SK-N-SH (cell line): ENCODE results near the gene GRIK3. TPM values are rescaled to one million over a fixed set of nuclear protein-coding genes. Genes with fewer than 3 reads are reported as not detected.

Source experiments
- CTCF ChIA-PET: fragments of 300-600, 350-600 bp; formaldehyde crosslinking; extraction: SDS; loops from one replicate; lab custom pipeline; 2021; lab: Yijun Ruan, JAX
- POLR2A ChIA-PET: fragments of 350-600 bp; sonication (Branson Sonifier 250); formaldehyde crosslinking; extraction: SDS; loops from one replicate; lab custom pipeline; 2020; ENCODE audit warnings: antibody characterized with exemption, inconsistent platforms; lab: Yijun Ruan, JAX
- DNase-seq: peaks from one replicate; pipeline ENCODE4 v3.0.0; 2012
- H2AFZ ChIP-seq: fragments of 200-600 bp; sonication (generic); 2 replicates; pipeline ENCODE4 v1.8.1; 2016; ENCODE audit warnings: antibody characterized with exemption, mild to moderate bottlenecking, low read depth
- H3F3A ChIP-seq: fragments of 200-600 bp; sonication (generic); replicated peaks from 2 replicates; pipeline ENCODE3; 2016; ENCODE audit warnings: antibody characterized with exemption, mild to moderate bottlenecking; ENCODE audit not compliant: insufficient read depth
- H3K27ac ChIP-seq, 2 experiments: fragments of 200-500 bp in 1 of 2; fragments of 200-600 bp in 1 of 2; sonication (Bioruptor generic) in 1 of 2; sonication (generic), shearing (Covaris generic) in 1 of 2; 2 replicates each; pipeline versions ENCODE4 v1.5.1 to v1.6.1; 2014 to 2016; ENCODE audit warnings: low read depth in 2 of 2, inconsistent platforms in 1 of 2, low read length in 1 of 2, mild to moderate bottlenecking in 1 of 2, mixed read lengths in 1 of 2
- H3K27me3 ChIP-seq: fragments of 200-600 bp; sonication (generic), shearing (Covaris generic); 2 replicates; pipeline ENCODE4 v1.6.1; 2016; ENCODE audit warnings: mixed run types; ENCODE audit not compliant: insufficient read depth
- H3K36me3 ChIP-seq, 2 experiments: fragments of 200-500 bp in 1 of 2; fragments of 200-600 bp in 1 of 2; sonication (Bioruptor generic) in 1 of 2; sonication (generic) in 1 of 2; replicated peaks in 1 of 2; 2 replicates each; pipeline versions ENCODE3 to v1.5.1; 2014 to 2016; ENCODE audit warnings: low read length in 1 of 2, mild to moderate bottlenecking in 1 of 2; ENCODE audit not compliant: insufficient read depth in 2 of 2, control insufficient read depth in 1 of 2
- H3K4me1 ChIP-seq, 2 experiments: fragments of 200-500 bp in 1 of 2; fragments of 200-600 bp in 1 of 2; sonication (Bioruptor generic) in 1 of 2; sonication (generic), shearing (Covaris generic) in 1 of 2; 2 replicates each; pipeline versions ENCODE4 v1.5.1 to v1.6.1; 2014 to 2016; ENCODE audit warnings: low read depth in 1 of 2, low read length in 1 of 2, mixed run types in 1 of 2; ENCODE audit not compliant: insufficient read depth in 2 of 2, control insufficient read depth in 1 of 2
- H3K4me2 ChIP-seq: fragments of 200-600 bp; sonication (generic), shearing (Covaris generic); 2 replicates; pipeline ENCODE4 v1.6.1; 2017; ENCODE audit warnings: mixed run types
- H3K4me3 ChIP-seq, 2 experiments: fragments of 200-500 bp in 1 of 2; fragments of 200-600 bp in 1 of 2; sonication (Bioruptor generic) in 1 of 2; sonication (generic), shearing (Covaris generic) in 1 of 2; 2 replicates each; pipeline versions ENCODE4 v1.5.1 to v1.8.1; 2014 to 2016; ENCODE audit warnings: low read depth in 2 of 2, inconsistent platforms in 1 of 2, low read length in 1 of 2, mild to moderate bottlenecking in 1 of 2, mixed read lengths in 1 of 2, moderate library complexity in 1 of 2
- H3K79me2 ChIP-seq: fragments of 200-600 bp; sonication (generic); 2 replicates; pipeline ENCODE4 v1.8.1; 2017; ENCODE audit warnings: mild to moderate bottlenecking; ENCODE audit not compliant: insufficient read depth
- H3K9ac ChIP-seq: fragments of 200-600 bp; sonication (generic); 2 replicates; pipeline ENCODE4 v1.6.1; 2017; ENCODE audit warnings: mixed run types
- H3K9me2 ChIP-seq: fragments of 200-600 bp; sonication (generic); 2 replicates; pipeline ENCODE4 v1.6.1; 2017; ENCODE audit warnings: mixed run types
- H3K9me3 ChIP-seq: fragments of 200-600 bp; sonication (generic); 2 replicates; pipeline ENCODE4 v1.6.1; 2017; ENCODE audit warnings: mixed run types, mild to moderate bottlenecking, moderate library complexity
- H4K20me1 ChIP-seq: fragments of 200-600 bp; sonication (generic); 2 replicates; pipeline ENCODE4 v1.6.1; 2017; ENCODE audit warnings: mild to moderate bottlenecking, mixed run types; ENCODE audit not compliant: insufficient read depth
- EP300 ChIP-seq, 2 experiments: IDR thresholded peaks; 2 replicates each; pipeline versions ENCODE4 v1.4.0 to v1.6.1; 2012; ENCODE audit warnings: borderline replicate concordance in 1 of 2, low read depth in 1 of 2, low read length in 1 of 2
- EZH2phosphoT487 ChIP-seq: fragments of 200-600 bp; sonication (generic); IDR thresholded peaks from 2 replicates; pipeline ENCODE4 v1.6.1; 2017; ENCODE audit warnings: low read depth, mixed run types, mild to moderate bottlenecking, antibody characterized with exemption, moderate library complexity, borderline replicate concordance
- FOSL2 ChIP-seq: IDR thresholded peaks from 2 replicates; pipeline ENCODE4 v1.4.0; 2012; ENCODE audit warnings: low read depth, mild to moderate bottlenecking, moderate library complexity, borderline replicate concordance
- FOXJ3 ChIP-seq: sonication (generic); formaldehyde crosslinking; IDR thresholded peaks from 2 replicates; pipeline ENCODE4 v1.5.1; 2020; ENCODE audit warnings: mild to moderate bottlenecking, missing genetic modification reagents
- FOXM1 ChIP-seq: IDR thresholded peaks from 2 replicates; pipeline ENCODE4 v1.4.0; 2012; ENCODE audit warnings: low read depth, mild to moderate bottlenecking
- GATA2 ChIP-seq: sonication (generic); formaldehyde crosslinking; IDR thresholded peaks from 2 replicates; pipeline ENCODE4 v1.5.0; 2020; ENCODE audit warnings: mild to moderate bottlenecking, missing genetic modification reagents
- JUND ChIP-seq: IDR thresholded peaks from 2 replicates; pipeline ENCODE4 v1.4.0; 2012
- MEF2A ChIP-seq: IDR thresholded peaks from 2 replicates; pipeline ENCODE4 v1.4.0; 2012; ENCODE audit warnings: low read depth, borderline replicate concordance
- NRF1 ChIP-seq: IDR thresholded peaks from 2 replicates; pipeline ENCODE4 v1.6.1; 2012; ENCODE audit warnings: low read depth, mild to moderate bottlenecking, low read length
- POLR2AphosphoS5 ChIP-seq: IDR thresholded peaks from 2 replicates; pipeline ENCODE4 v1.6.1; 2012; ENCODE audit warnings: low read depth, low read length
- RXRA ChIP-seq: IDR thresholded peaks from 2 replicates; pipeline ENCODE4 v1.4.0; 2012; ENCODE audit warnings: low read depth, mild to moderate bottlenecking, borderline replicate concordance
- TAF1 ChIP-seq: IDR thresholded peaks from 2 replicates; pipeline ENCODE4 v1.6.1; 2012; ENCODE audit warnings: low read depth, mild to moderate bottlenecking, low read length, moderate library complexity, borderline replicate concordance
- TCF12 ChIP-seq: IDR thresholded peaks from 2 replicates; pipeline ENCODE4 v1.4.0; 2012
- TEAD4 ChIP-seq: IDR thresholded peaks from 2 replicates; pipeline ENCODE4 v1.4.0; 2012; ENCODE audit warnings: mild to moderate bottlenecking, borderline replicate concordance; ENCODE audit not compliant: insufficient read depth
- WGBS: methylation state at CpG from one replicate; pipeline ENCODE4 v1.1.6; 2017; ENCODE audit warnings: low lambda C conversion rate; 5-methylcytosine and 5-hydroxymethylcytosine counted together
- polyA plus RNA-seq, 3 experiments: library from polyadenylated mRNA; depleted of rRNA; stranded (reverse); fragments of >200 nt; gene quantifications; 2 replicates each; pipeline ENCODE4 v1.2.3, GENCODE V29; 2012
- TF ChIP-seq, protein P1 (sequence below): IDR thresholded peaks from 2 replicates; pipeline ENCODE4 v1.6.1; 2012; ENCODE audit warnings: mild to moderate bottlenecking, low read depth, low read length, moderate library complexity
- TF ChIP-seq, protein P2 (sequence below): fragments of 200-600 bp; sonication (generic); IDR thresholded peaks from 2 replicates; pipeline ENCODE4 v1.6.1; 2017; ENCODE audit warnings: antibody characterized with exemption, mild to moderate bottlenecking, moderate library complexity
- TF ChIP-seq, protein P3 (sequence below): fragments of 150-350 bp; IDR thresholded peaks from 2 replicates; pipeline ENCODE4 v1.6.1; 2016; ENCODE audit warnings: mild to moderate bottlenecking, low read depth, low read length
- TF ChIP-seq, protein P4 (sequence below): IDR thresholded peaks from 2 replicates; pipeline ENCODE4; 2012

GRIK3 gene
- polyA plus RNA-seq, 1 of the 3 experiments (the other 2 are of a cell fraction) = not detected

DNA sequence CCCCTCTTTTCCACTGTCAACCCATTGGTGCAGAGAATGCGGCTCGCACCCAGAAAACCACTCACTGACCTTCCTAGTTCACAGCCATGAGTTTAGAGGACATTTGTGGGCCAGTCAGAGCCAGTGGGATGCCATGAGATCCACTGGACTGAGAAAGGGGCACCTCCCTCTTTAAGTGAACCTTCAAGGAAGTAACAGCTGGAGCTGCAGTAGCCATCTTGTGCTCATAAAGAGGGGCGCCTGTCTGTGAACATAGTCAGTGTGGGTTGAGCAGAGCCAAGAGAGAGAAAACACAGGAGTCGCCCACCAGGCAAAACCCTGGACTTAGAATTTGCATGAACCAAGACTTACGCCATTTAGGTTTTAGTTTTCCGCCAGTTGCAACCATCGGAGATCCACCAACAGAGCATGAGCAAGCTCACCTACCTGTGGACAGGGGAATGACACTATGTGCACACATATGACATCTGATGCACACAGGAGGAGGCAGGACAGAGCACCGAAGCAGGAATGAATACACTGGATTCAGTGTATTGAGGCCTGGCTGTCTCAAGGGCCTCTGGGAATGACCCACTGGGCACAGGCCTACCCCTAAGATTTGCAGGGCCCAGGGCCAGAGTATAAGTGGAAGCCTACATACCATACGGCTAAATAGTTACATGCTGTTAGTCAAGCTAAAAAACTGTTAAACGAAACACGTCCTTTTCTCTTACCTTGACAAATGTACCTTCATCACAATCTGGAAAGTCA, 151.6 kb downstream of the GRIK3 start:
- no peak overlapping the region for H3K4me2 ChIP-seq
- 28% methylated on average over 11 of the region's 11 CpGs for WGBS
- no peaks in the 10 kb centered on the region for H3K27me3 ChIP-seq
- H4K20me1 ChIP-seq = no peaks in the 10 kb centered on the region
- H3K9me3 ChIP-seq = no peaks in the 10 kb centered on the region
- no peaks in the 10 kb centered on the region for H3K36me3 ChIP-seq
- H3F3A ChIP-seq = no peaks in the 10 kb centered on the region
- TF ChIP-seq TEAD4 (no peak), EZH2phosphoT487 (no peak), FOXM1 (no peak), MEF2A (no peak), TCF12 (no peak), NRF1 (no peak), FOSL2 (no peak)
- TF ChIP-seq, protein P1, sequence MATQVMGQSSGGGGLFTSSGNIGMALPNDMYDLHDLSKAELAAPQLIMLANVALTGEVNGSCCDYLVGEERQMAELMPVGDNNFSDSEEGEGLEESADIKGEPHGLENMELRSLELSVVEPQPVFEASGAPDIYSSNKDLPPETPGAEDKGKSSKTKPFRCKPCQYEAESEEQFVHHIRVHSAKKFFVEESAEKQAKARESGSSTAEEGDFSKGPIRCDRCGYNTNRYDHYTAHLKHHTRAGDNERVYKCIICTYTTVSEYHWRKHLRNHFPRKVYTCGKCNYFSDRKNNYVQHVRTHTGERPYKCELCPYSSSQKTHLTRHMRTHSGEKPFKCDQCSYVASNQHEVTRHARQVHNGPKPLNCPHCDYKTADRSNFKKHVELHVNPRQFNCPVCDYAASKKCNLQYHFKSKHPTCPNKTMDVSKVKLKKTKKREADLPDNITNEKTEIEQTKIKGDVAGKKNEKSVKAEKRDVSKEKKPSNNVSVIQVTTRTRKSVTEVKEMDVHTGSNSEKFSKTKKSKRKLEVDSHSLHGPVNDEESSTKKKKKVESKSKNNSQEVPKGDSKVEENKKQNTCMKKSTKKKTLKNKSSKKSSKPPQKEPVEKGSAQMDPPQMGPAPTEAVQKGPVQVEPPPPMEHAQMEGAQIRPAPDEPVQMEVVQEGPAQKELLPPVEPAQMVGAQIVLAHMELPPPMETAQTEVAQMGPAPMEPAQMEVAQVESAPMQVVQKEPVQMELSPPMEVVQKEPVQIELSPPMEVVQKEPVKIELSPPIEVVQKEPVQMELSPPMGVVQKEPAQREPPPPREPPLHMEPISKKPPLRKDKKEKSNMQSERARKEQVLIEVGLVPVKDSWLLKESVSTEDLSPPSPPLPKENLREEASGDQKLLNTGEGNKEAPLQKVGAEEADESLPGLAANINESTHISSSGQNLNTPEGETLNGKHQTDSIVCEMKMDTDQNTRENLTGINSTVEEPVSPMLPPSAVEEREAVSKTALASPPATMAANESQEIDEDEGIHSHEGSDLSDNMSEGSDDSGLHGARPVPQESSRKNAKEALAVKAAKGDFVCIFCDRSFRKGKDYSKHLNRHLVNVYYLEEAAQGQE = no peak
- CTCF ChIA-PET = interaction anchor here (1.2 to 2.0 kb wide), 2 partner anchors 12 to 18 kb away, joined by 4 to 9 read pairs; no protein-coding TSS in a partner anchor
- H3K4me3 ChIP-seq = no peak overlapping the region
- H3K79me2 ChIP-seq = no peaks in the 10 kb centered on the region
- H2AFZ ChIP-seq = no peak overlapping the region
- H3K4me1 ChIP-seq = peaks cover 0 to 26% of the 10 kb centered on the region in 2 experiments; a peak in 2 of 4 replicates
- DNase-seq = no peak
- POLR2A ChIA-PET = no interaction called here
- H3K9ac ChIP-seq = no peak overlapping the region
- H3K9me2 ChIP-seq = no peaks in the 10 kb centered on the region
- H3K27ac ChIP-seq = no peak overlapping the region

DNA sequence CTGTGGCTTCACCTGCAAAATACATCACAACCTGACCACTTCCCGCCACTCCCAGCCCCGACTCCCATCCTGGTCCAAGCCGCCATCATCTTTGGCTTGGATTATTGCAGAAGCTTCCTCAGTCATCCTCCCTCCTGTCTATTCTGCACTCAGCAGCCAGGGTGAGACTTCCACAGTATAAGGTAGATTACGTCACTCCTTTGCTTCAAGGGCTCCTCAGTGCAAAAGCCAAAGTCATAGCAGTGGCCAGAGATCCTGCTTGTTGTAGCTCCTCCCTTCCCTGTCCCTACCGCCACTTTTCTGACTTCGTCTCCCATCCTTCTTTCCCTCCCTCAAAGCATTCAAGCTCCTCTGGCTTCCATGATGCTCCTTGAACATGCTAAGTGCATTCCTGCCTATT, 152.8 kb downstream of the GRIK3 start:
- H3K4me1 ChIP-seq = peaks cover 0 to 32% of the 10 kb centered on the region in 2 experiments; a peak in 2 of 4 replicates
- H3K27me3 ChIP-seq = no peaks in the 10 kb centered on the region
- H3K27ac ChIP-seq = no peak overlapping the region
- no peak overlapping the region for H3K9ac ChIP-seq
- no peaks in the 10 kb centered on the region for H3K9me2 ChIP-seq
- H4K20me1 ChIP-seq = no peaks in the 10 kb centered on the region
- H3K4me2 ChIP-seq = no peak overlapping the region
- H3K36me3 ChIP-seq = no peaks in the 10 kb centered on the region
- no peak for DNase-seq
- no peaks in the 10 kb centered on the region for H3K9me3 ChIP-seq
- 50% methylated on average over 6 of the region's 6 CpGs for WGBS
- no peaks in the 10 kb centered on the region for H3K79me2 ChIP-seq
- POLR2A ChIA-PET = no interaction called here
- H3F3A ChIP-seq = no peaks in the 10 kb centered on the region
- H2AFZ ChIP-seq = no peak overlapping the region
- CTCF ChIA-PET = interaction anchor here (0.6 to 3.0 kb wide), 3 partner anchors 11 to 91 kb away, joined by 3 to 16 read pairs (median 3); no protein-coding TSS in a partner anchor
- no peak overlapping the region for H3K4me3 ChIP-seq
- no peak for TF ChIP-seq EZH2phosphoT487
- no peak for TF ChIP-seq GATA2 (CRISPR knock-in tag)
- no peak for TF ChIP-seq EP300 (IDR thresholded peaks at IDR 0.05; ENCODE audit: borderline replicate concordance in 1 of 2, low read depth in 1 of 2, low read length in 1 of 2)
- no peak for TF ChIP-seq MEF2A
- no peak for TF ChIP-seq JUND
- TF ChIP-seq, protein P2, sequence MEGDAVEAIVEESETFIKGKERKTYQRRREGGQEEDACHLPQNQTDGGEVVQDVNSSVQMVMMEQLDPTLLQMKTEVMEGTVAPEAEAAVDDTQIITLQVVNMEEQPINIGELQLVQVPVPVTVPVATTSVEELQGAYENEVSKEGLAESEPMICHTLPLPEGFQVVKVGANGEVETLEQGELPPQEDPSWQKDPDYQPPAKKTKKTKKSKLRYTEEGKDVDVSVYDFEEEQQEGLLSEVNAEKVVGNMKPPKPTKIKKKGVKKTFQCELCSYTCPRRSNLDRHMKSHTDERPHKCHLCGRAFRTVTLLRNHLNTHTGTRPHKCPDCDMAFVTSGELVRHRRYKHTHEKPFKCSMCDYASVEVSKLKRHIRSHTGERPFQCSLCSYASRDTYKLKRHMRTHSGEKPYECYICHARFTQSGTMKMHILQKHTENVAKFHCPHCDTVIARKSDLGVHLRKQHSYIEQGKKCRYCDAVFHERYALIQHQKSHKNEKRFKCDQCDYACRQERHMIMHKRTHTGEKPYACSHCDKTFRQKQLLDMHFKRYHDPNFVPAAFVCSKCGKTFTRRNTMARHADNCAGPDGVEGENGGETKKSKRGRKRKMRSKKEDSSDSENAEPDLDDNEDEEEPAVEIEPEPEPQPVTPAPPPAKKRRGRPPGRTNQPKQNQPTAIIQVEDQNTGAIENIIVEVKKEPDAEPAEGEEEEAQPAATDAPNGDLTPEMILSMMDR = no peak
- no peak for TF ChIP-seq FOSL2
- TF ChIP-seq, protein P3, sequence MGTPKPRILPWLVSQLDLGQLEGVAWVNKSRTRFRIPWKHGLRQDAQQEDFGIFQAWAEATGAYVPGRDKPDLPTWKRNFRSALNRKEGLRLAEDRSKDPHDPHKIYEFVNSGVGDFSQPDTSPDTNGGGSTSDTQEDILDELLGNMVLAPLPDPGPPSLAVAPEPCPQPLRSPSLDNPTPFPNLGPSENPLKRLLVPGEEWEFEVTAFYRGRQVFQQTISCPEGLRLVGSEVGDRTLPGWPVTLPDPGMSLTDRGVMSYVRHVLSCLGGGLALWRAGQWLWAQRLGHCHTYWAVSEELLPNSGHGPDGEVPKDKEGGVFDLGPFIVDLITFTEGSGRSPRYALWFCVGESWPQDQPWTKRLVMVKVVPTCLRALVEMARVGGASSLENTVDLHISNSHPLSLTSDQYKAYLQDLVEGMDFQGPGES = no peak
- no peak for TF ChIP-seq RXRA
- TF ChIP-seq, protein P4, sequence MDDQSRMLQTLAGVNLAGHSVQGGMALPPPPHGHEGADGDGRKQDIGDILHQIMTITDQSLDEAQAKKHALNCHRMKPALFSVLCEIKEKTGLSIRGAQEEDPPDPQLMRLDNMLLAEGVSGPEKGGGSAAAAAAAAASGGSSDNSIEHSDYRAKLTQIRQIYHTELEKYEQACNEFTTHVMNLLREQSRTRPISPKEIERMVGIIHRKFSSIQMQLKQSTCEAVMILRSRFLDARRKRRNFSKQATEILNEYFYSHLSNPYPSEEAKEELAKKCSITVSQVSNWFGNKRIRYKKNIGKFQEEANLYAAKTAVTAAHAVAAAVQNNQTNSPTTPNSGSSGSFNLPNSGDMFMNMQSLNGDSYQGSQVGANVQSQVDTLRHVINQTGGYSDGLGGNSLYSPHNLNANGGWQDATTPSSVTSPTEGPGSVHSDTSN = no peak
- no peak for TF ChIP-seq NRF1
- no peak for TF ChIP-seq TCF12
- TF ChIP-seq TAF1 = no peak
- no peak for TF ChIP-seq FOXM1
- TF ChIP-seq FOXJ3 (CRISPR knock-in tag) = no peak
- no peak for TF ChIP-seq POLR2AphosphoS5
